ENCODE results near the gene C2CD2. TPM values are rescaled to one million over a fixed set of nuclear protein-coding genes. Genes with fewer than 3 reads are reported as not detected.

Gene C2CD2
- total and polyA plus RNA-seq, 3 donors from 2014 or later, result 8.6 to 17.4 (median 13.2) TPM

- Histone ChIP-seq H3K4me1 (peaks cover 10% of the 10 kb centered on the region), H3K4me3 (no peak overlapping the region), H3K9me3 (no peaks in the 10 kb centered on the region), H3K36me3 (ENCODE audit: low read depth, missing control alignments) (no peaks in the 10 kb centered on the region), H3K27me3 (no peaks in the 10 kb centered on the region), H3K27ac (no peak overlapping the region)
- DNase-seq, result no peak
- WGBS, 2 donors, result 67 to 77% methylated on average over 10 to 11 of the region's 11 CpGs
- TF ChIP-seq POLR2A (IDR thresholded peaks at IDR 0.05) (no peak), CTCF (IDR thresholded peaks at IDR 0.05) (no peak)
- intact Hi-C loops (cut with DNase I; ENCODE audit: low total_unique reads), result no loop called here
These were observed 76.7 kb downstream of the C2CD2 start for GRCh38 chr21:41876928-41877652.

GRCh38 chr21:41876396-41876795, 77.4 kb downstream of the C2CD2 start:
- Histone ChIP-seq H3K4me3 (no peak overlapping the region), H3K27me3 (no peaks in the 10 kb centered on the region), H3K36me3 (ENCODE audit: low read depth, missing control alignments) (no peaks in the 10 kb centered on the region), H3K9me3 (no peaks in the 10 kb centered on the region), H3K27ac (no peak overlapping the region), H3K4me1 (peaks cover 10% of the 10 kb centered on the region)
- intact Hi-C loops (cut with DNase I; ENCODE audit: low total_unique reads), result no loop called here
- 89 to 93% methylated on average over 2 to 8 of the region's 8 CpGs for WGBS, 2 donors
- TF ChIP-seq CTCF (IDR thresholded peaks at IDR 0.05), result no peak
- TF ChIP-seq POLR2A (IDR thresholded peaks at IDR 0.05), result no peak
- no peak for DNase-seq

- Histone ChIP-seq H3K4me3 (no peak overlapping the region), H3K9me3 (no peaks in the 10 kb centered on the region), H3K36me3 (ENCODE audit: low read depth, missing control alignments) (no peaks in the 10 kb centered on the region), H3K27ac (no peak overlapping the region), H3K4me1 (peaks cover 10% of the 10 kb centered on the region), H3K27me3 (no peaks in the 10 kb centered on the region)
- WGBS, 2 donors, result 95 to 96% methylated on average over 7 to 8 of the region's 8 CpGs
- TF ChIP-seq CTCF (IDR thresholded peaks at IDR 0.05) (no peak), POLR2A (IDR thresholded peaks at IDR 0.05) (no peak)
- intact Hi-C loops (cut with DNase I; ENCODE audit: low total_unique reads), result no loop called here
- DNase-seq, result no peak
These were observed 78.7 kb downstream of the C2CD2 start for GRCh38 chr21:41875086-41875485.

GRCh38 chr21:41874611-41875010, 79.2 kb downstream of the C2CD2 start:
- Histone ChIP-seq H3K27ac (no peak overlapping the region), H3K9me3 (no peaks in the 10 kb centered on the region), H3K36me3 (ENCODE audit: low read depth, missing control alignments) (no peaks in the 10 kb centered on the region), H3K4me3 (no peak overlapping the region), H3K27me3 (no peaks in the 10 kb centered on the region), H3K4me1 (peaks cover 10% of the 10 kb centered on the region)
- no peak for TF ChIP-seq POLR2A (IDR thresholded peaks at IDR 0.05)
- TF ChIP-seq CTCF (IDR thresholded peaks at IDR 0.05), result no peak
- WGBS, 2 donors, result 87 to 93% methylated on average over 11 of the region's 11 CpGs
- intact Hi-C loops (cut with DNase I; ENCODE audit: low total_unique reads), result no loop called here
- no peak for DNase-seq

GRCh38 chr21:41873426-41873825, 80.4 kb downstream of the C2CD2 start:
- H3K27ac ChIP-seq, result no peak overlapping the region
- DNase-seq, result no peak
- H3K4me3 ChIP-seq, result no peak overlapping the region
- no peaks in the 10 kb centered on the region for H3K9me3 ChIP-seq
- peaks cover 10% of the 10 kb centered on the region for H3K4me1 ChIP-seq
- TF ChIP-seq POLR2A (IDR thresholded peaks at IDR 0.05) (no peak), CTCF (IDR thresholded peaks at IDR 0.05) (no peak)
- 87 to 89% methylated on average over 6 of the region's 6 CpGs for WGBS, 2 donors
- intact Hi-C loops (cut with DNase I; ENCODE audit: low total_unique reads), result no loop called here
- H3K36me3 ChIP-seq (ENCODE audit: low read depth, missing control alignments), result no peaks in the 10 kb centered on the region
- no peaks in the 10 kb centered on the region for H3K27me3 ChIP-seq
